Renal pelvis (tissue), 3 donors: ENCODE data around the gene C2orf68. TPM values are rescaled to one million over a fixed set of nuclear protein-coding genes. Genes with fewer than 3 reads are reported as not detected.

Experiments used
- polyA plus RNA-seq, 3 donors: library from polyadenylated mRNA; unstranded; fragments of 120-200 nt; gene quantifications; one replicate each; pipeline ENCODE4 v1.2.1, GENCODE V29; 2013; ENCODE audit not compliant: insufficient read length in 3 of 3

Gene C2orf68
- polyA plus RNA-seq, 3 donors, result 51.7 to 80.5 (median 77.9) TPM

Other genes starting within 250 kb of the C2orf68 start
- gene CAPG, start 201.7 kb downstream of the C2orf68 start, polyA plus RNA-seq, result 100 to 1,000 TPM; 113 to 146 (median 116) TPM
- gene SH2D6, start 193.4 kb downstream of the C2orf68 start, polyA plus RNA-seq, result 1 to 10 TPM in 2 of 3 donors, under 1 TPM in 1; 0.61 to 2.0 (median 1.1) TPM
- gene MAT2A, start 72.9 kb downstream of the C2orf68 start, polyA plus RNA-seq, result 100 to 1,000 TPM; 340 to 430 (median 417) TPM
- gene GGCX, start 50.6 kb downstream of the C2orf68 start, polyA plus RNA-seq, result 10 to 100 TPM; 34.9 to 47.7 (median 47.2) TPM
- gene VAMP8, start 34.5 kb downstream of the C2orf68 start, polyA plus RNA-seq, result 100 to 1,000 TPM in 2 of 3 donors, 10 to 100 TPM in 1; 85.7 to 106 (median 103) TPM
- gene VAMP5, start 27.6 kb downstream of the C2orf68 start, polyA plus RNA-seq, result 10 to 100 TPM; 39.0 to 46.1 (median 44.5) TPM
- gene RNF181, start 16.3 kb downstream of the C2orf68 start, polyA plus RNA-seq, result 100 to 1,000 TPM; 136 to 149 (median 144) TPM
- gene TMEM150A, start 9.4 kb downstream of the C2orf68 start, polyA plus RNA-seq, result 10 to 100 TPM; 42.7 to 47.0 (median 44.7) TPM
- gene USP39, start 4.1 kb upstream of the C2orf68 start, polyA plus RNA-seq, result 10 to 100 TPM; 66.7 to 79.1 (median 70.6) TPM
- under 1 TPM; 0.09 to 0.16 (median 0.15) TPM for gene SFTPB, start 56.1 kb upstream of the C2orf68 start, polyA plus RNA-seq
- gene GNLY, start 82.3 kb upstream of the C2orf68 start, polyA plus RNA-seq, result 1 to 10 TPM in 1 of 3 donors, under 1 TPM in 2; 0.19 to 1.8 (median 0.51) TPM
- 10 to 100 TPM; 13.0 to 17.6 (median 15.6) TPM for gene ATOH8, start 141.9 kb upstream of the C2orf68 start, polyA plus RNA-seq